ENCODE measurements around the gene DUSP15. TPM values are rescaled to one million over a fixed set of nuclear protein-coding genes. Genes with fewer than 3 reads are reported as not detected.

The DUSP15 gene
- total RNA-seq, 1 donor from 2014 or later: 2.8 TPM

DNA sequence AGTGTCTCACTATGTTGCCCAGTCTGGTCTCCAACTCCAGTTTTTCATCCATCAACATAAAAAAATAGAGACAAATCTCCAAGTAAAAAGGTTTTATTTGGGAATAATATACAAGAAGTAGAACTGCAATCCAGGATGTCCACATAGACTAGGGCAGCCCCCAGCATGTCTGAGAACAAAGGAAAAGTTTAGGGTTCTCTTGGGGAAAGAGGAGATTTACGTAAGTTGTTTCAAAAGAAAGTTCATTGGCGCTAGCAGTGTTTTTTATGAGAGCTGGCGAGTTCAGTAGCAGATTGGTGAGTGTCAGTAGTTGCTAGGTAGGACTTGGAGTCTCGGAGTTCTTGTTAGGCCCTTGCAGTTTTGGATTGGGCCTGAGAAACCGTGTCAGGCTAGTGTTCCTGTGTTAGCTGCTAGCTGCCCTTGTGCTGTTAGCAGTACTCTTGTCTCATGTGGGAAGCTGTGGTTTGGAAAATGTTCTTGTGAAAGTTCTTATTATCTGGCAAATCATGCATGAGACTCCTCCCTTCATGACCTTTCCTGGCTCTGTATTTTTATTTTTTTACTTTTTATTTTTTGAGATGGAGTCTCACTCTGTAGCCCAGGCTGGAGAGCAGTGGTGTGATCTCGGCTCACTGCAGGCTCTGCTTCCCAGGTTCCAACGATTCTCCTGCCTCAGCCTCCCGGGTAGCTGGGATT lies 24.8 kb upstream of the DUSP15 start:
- peak; percentile 63 for DNase-seq (ENCODE audit: low spot score)

DNA sequence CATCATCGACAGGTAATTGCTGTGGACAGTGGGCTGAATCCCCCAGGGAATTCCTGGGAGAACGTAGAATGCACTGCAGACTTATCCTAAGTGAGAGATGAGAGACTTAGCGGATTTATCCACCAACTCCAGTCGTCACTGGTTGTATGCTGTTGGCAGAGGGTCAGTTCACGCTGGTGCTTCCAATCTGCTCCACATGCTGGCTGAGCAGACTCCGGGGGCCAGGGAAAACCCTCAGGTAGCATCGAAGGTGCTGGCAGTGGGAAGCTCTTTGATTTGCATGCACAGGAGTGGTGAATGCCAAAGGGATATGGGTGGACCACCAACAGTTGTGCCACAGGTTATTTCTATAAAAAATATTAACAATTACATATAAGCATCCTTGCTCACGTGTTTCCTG lies 20.3 kb upstream of the DUSP15 start:
- DNase-seq (ENCODE audit: low spot score): no peak

DNA sequence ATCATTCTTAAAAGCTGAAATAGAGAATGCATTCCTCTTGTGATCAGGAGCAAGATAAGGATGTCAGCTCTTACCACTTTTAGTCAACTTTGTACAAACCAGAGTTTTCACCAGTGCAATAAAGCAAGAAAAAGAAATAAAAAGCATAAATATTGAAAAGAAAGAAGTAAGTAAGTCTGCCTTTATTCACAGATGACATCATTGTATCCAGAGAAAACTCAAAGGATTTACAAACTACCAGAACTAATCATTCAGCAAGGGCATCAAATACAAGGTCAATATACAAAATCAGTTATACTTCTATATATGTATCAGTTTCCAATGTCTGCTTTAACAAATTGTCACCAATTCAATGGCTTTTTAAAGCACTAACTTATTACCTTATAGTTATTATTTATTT lies 13.5 kb upstream of the DUSP15 start:
- DNase-seq (ENCODE audit: low spot score): no peak

DNA sequence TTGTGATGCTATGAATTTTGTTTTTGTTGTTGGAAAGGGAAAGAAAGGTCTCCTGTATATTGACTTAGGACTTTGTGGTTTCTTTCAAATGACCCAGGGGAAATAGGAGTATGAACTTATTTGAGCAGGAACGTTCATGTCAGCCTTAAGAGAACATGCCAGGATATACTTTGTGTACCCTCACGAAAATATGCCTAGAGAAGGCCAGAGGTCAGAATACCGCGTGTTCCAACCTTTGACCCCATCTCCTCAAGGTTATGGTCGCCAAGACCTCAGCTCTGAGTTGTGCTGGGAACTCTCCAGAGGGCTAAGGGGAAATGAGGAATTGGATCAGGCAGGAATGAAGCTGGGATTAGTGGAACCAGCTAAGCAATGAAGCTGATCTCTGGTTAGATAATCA lies 11.6 kb upstream of the DUSP15 start:
- no peak for DNase-seq (ENCODE audit: low spot score)

DNA sequence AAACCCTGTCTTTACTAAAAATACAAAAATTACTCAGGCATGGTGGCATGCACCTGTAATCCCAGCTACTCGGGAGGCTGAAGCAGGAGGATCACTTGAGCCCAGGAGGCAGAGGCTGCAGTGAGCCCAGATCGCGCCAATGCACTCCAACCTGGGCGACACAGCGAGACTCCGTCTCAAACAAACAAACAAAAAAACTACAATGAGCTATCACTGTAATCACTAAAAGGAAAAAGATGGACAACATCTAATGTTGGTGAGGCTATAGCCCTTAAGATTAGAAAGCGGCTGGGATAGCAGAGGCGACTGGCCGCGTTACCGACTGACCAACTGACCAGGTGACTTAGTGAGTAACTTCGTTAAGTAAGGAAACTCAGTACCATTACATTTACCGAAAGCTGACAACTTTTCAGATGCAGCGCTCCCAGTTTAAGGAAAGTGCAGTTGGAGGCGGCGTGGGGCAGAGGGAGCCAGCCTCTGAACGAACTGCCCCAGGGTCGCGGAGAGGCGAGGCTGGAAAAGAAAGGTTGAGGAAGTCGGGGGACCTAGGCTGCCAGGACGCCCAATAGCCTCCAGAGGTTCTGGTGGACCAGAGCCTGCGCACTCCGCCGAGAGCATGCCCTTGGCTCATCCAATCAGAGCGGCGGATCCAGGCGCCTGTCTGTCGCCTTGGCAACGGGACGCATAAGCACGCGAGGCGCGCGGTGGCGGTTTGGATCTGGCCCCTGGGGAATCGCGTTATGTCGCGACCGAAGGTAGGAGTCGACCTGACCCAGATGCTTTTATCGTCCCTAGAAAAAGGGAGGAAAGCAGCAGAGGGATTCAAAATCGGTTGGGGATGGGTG lies 9.0 kb upstream of the DUSP15 start:
- DNase-seq (ENCODE audit: low spot score): peak; percentile 95

DNA sequence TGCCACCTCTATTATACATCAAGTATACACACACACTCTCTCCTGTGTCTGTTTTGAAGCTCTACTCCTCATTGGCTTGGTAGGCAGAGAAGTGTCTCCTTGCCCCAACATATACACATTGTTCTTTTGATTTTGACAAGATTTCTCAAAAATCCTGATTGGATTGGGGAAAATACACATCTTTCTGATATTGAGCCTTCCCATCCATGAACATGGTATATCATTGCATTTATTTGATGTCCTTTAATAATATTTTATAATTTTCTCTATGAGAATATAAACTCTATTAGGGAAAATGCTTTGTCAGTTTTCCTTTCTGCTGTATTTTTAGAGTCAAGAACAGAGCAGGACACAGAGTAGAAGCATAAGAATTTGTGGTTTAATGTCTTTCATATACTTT lies 7.4 kb upstream of the DUSP15 start:
- DNase-seq (ENCODE audit: low spot score): no peak

DNA sequence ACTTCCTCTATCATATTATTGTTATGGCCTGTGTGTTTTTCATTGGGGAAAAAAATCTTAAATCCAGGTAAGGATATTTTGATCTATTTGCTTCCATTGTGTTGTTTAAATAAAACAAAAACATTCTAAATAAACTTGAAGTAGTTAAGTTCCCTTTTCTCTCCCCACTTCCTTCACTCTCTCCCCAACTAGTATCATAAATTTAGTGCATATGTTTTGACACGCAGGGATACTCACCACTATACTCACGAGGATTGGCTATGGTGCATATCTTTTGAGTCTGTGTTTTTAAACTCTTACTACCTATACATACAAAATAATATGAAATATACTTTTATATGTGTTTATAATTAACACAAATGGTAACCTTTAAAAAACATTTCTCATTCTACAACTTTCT lies 5.3 kb upstream of the DUSP15 start:
- no peak for DNase-seq (ENCODE audit: low spot score)

DNA sequence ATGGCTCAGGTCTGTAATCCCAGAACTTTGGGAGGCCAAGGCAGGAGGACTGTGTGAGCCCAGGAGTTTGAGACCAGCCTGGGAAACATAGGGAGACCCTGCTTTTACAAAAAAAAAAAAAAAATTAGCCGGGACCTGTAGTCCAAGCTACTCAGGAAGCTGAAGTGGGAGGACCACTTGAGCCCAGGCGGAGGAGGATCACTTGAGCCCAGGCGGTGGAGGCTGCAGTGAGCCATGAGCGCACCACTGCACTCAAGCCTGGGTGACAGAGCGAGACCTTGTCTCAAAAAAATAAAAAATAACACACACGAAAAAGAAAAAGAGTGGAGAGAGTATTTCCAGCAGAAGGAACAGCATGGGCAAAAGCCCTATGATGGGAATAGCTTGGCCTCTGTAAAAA lies 2.1 kb upstream of the DUSP15 start:
- DNase-seq (ENCODE audit: low spot score): no peak

DNA sequence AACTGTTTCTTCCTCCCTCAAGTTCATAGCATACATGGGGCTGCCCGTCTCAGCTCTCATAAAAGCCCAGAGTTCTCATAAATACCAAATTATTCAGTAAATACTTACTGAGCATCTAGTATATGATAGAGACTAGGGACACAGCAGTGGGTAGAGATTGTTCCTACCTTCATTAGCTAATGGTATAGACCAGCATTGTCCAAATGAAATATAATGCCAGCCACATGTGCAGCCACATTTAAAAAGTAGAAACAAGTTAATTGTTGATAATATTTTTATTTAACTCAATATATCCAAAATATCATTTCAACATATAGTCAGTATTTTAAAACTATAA lies 1.3 kb upstream of the DUSP15 start:
- no peak for DNase-seq (ENCODE audit: low spot score)

DNA sequence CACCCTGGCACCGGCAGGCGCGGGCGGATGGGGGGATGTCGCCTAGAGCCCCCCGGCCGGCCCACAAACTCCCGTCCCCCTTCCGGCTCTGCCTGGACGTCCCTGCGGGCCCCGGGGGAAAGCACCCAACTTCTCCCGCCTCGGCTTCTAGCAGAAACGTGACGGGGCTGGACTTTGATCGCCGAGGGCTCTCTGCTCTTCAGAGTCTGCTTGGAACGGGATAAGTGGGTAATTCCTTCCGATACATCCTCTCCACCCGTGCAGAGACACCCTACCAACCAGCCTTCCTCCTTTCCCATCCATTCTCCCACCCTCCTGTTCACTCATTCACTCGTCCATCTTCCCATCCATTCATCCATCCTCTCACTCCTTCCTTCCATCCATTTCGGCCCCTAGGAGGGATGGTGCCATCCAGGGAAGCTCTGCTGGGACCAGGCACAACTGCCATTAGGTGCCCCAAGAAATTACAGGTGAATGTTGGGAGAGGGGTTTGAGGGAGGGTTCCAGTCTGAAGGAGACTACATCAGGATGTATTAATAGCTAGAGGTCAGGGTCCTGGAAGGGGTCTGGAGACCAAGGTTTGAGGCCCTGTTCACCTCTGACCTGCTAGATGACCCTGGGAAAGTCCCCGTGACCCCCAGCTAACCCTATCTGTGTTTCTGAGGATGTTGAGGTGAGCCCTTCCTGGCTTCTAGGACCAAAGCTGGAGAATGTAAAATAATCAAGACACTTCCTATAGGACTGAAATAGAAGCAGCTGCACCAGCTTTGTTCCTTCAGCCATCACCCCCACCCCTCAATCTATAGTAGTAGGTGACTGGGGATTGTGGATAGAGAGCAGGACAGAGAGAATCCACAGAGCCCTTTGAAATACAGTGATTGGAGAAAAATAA lies 645 bp upstream of the DUSP15 start:
- no peak for DNase-seq (ENCODE audit: low spot score)

DNA sequence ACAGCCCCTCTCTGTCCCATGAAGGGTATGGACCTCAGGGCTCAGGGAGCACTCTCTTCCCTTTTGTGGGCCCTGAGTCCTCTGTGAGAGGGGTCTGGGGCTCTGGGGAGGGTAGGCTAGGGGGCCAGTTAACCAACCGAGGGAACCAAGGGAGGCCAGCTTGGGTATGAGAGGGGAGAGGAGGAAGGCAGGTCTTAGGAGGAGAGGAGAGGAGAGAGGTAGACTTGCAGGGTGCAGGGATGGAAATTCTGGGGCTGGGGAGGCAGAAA lies 720 bp downstream of the DUSP15 start:
- DNase-seq (ENCODE audit: low spot score): no peak

DNA sequence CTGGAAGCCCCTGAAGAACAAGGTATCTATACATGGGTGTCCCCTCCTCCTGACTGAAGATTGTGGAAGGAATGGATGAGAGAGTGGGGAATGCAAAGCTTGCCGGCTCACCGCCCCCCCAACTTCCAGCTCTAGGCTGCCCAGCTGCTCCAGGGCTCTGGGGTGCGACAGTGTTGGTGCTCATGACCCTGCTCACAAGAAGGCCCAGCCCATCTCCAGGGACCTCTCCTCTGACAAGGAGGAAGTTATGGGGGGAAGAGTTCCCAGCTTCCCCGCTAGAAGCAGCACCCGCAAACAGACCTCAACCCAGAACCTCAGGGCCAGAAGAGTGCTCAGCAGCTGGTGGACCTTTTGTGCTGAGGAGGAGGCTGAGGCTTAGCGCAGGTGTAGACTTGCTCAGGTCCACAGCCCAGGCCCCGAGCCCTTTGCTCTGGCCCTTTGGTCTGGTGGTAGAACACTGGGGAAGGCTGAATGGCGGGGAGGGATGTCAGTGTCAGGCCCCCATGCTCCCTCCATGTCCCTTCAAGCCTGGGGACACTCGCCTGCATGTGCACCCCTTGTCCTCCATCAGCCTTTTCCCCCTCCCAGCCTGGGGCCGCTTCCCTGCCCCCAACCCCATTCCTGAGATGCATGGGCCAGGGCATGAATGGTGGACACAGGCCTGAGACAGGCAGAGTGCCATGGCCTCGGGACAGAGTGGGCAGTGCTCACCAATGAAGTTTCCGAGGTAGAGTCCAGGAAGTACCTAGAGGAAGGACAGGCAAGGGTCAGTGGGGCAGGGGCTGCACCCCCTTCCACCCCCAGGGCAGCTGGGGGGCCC lies 1.3 kb downstream of the DUSP15 start:
- DNase-seq (ENCODE audit: low spot score): no peak

DNA sequence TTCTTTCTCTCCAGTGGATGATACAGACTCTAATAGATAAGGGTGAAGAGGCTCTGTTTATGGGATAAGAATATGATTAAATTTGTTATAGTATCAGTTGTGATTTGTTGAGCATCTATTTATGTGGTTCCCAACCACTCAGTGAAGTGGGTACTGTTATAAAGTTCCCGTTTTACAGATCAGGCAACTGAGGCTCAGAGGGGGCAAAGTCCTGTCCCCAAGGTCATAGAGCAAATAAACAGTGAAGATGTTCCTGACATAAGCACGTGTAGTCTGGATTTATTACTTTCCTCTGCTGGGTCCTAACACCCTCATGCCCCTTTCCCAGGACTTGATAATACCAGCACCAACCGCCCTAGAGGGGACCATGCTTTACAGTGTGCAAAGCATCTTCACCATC lies 4.1 kb downstream of the DUSP15 start:
- no peak for DNase-seq (ENCODE audit: low spot score)

DNA sequence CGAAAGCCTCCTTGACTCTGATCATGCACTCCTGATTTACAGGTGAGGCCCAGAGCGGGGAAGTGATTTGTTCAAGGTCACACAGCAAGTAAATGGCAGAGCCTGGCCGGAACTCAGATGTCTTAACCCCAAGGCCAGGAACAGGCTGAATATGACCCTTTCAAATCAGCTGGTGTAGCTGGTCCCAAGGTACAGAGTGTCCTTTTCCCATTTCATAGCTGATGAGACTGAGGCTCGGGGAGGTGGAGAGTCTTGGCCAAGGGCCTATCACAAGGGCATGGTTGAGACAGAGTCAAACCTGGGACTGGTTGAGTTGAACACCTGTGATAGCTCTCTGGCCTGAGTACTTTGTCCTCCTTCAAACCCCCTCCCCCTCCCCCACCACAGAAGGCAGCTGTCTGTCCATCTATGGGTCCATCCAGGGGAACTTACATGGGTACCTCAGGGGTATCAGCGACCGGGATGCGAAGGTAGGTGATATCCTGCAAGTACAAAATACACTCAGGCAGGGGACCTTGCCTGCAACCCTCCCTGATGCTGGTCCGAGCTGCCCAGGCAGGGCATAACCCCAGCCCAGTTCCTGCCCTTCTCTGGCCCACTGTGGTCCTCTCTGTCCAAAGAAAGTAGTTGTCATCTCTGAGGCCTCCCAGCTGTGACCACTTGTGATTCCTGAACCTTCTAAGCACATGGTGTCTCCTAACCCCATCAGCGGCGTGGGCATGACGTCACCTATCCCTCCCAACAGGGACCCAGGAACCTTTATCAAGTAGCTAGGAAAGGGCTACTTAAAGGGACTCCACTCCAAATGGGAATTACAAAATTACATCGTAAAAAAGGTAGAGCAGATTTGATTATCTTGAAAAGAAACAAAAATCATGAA lies 5.6 kb downstream of the DUSP15 start:
- no peak for DNase-seq (ENCODE audit: low spot score)

DNA sequence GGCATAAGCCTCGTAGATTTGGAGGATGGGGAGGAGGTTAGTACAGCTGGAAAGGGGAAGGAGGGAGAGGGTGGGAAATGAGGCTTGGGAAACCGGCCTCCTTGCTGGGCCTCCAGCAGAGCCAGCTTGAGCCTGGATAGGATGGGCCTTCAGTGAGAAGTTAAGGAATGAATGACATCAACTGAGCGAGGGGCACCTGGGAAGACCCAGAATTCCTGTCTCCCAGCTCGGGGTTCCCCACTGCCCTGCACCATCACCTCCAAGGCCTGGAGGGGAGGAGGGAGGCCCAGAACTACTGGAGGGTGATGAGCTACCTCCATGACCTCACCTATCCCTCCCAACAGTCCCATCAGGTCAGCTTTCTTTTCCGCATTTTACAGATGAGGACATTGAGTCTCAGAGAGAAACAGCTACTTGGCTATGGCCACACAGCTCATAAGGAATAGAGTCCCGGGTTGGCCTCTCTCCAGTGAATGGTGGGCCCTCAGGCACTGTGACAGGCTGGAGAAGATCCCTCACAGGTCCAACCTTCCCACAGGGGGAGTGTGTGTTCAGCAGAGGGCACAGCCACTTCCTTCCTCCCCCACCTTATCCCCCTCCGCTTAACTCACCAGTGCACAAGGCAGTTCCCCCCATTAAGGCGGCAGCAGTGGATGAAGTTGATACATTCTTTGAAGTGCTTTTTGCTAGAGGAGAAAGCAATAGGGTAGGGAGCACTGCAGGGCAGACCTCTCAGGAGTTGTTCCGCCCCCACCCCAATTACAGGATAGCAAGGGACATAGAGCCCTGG lies 6.8 kb downstream of the DUSP15 start:
- no peak for DNase-seq (ENCODE audit: low spot score)

DNA sequence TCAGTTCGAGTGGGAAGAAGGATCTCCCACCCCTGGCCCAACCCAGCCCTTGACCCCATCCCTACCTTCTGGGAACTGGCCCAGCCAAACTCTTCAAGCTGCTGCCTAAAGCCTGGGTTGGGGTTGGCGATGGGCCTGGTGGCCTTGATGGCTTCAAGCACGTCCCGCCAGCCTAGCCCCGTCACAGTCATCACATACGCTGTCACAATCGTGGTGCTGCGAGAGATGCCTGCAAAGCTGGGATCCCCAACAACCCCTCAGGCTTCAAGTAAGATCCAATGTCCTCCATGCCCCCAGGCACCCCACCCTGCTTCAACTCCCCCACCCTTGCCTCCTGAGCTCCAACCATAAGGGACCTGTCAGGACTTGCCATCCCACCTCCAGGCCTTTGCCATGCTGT lies 7.8 kb downstream of the DUSP15 start:
- DNase-seq (ENCODE audit: low spot score): no peak

DNA sequence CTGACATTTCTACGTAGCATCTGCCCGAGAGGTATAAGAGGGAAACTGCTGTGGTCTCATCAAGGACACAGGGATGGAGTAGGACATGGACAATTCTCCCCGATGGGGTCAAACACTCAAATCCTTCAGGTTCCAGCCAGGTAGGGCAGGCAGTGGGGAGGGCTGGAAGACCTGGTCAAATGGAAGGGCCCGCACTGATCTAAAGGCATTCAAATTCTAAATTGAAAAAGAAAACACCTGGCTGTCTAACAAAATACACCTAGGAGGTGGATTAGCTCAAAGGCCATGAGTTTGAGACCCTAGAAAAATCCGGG lies 8.2 kb downstream of the DUSP15 start:
- DNase-seq (ENCODE audit: low spot score): no peak

DNA sequence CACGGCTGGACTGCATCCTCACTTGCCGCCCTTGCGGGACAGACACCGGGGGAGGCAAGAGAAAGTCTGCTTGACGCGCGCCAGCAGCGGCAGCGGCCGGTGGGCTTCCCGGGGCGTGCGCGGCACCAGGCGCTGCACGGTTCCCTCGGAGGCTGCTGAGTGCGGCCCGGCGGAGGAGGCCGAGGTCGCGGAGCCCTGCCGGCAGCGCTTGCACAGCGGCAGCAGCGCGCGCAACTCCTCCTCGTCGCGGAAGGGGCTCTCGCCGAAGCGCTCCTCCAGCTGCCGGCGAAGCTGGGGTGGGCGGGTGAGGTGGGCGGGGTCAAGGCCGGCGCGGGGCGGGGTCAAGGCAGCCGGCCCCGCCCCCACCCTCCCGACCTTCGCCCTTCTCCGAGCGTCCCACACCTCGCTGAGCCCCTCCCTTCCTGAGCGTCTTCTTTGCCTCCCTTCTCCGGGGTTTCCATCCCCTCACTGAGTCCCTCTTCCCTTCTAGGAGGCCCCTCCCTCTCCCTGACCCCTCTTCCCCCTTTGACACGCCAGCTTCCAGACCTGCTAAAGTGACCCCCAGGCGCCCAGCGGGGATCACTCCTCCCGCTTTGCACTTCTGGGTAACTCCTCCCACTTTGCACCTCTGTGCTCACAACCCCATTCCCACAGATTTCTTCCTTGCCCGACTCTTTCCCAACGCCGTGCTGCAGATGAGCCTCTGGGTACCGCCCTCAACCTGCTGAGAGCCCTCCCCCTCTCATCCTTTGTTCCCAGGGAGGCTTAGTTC lies 8.8 kb downstream of the DUSP15 start:
- DNase-seq (ENCODE audit: low spot score): no peak

DNA sequence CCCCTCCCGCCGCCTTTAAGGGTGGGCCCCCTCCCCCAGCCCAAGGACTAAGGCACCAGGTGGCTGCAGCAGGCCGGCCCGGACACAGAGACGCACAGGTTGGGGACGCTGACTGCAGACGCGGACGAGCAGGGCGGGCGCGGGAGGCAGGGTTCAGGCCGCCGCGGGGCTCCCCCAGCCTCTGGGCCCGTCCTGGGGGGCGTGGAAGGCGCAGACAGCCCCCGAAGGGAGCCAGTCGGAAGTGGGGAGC lies 9.3 kb downstream of the DUSP15 start:
- DNase-seq (ENCODE audit: low spot score): no peak

Measured in mucosa of gallbladder (tissue), 1 donor.